GM15510 (cell line): ENCODE data around the gene ERCC6L2.

ENCODE experiments used
- POLR2A ChIP-seq: IDR thresholded peaks from 3 replicates; pipeline ENCODE4 v1.6.1; 2011; ENCODE audit warnings: borderline replicate concordance; ENCODE audit not compliant: insufficient read length; ENCODE audit errors: extremely low read depth

ERCC6L2 gene

DNA sequence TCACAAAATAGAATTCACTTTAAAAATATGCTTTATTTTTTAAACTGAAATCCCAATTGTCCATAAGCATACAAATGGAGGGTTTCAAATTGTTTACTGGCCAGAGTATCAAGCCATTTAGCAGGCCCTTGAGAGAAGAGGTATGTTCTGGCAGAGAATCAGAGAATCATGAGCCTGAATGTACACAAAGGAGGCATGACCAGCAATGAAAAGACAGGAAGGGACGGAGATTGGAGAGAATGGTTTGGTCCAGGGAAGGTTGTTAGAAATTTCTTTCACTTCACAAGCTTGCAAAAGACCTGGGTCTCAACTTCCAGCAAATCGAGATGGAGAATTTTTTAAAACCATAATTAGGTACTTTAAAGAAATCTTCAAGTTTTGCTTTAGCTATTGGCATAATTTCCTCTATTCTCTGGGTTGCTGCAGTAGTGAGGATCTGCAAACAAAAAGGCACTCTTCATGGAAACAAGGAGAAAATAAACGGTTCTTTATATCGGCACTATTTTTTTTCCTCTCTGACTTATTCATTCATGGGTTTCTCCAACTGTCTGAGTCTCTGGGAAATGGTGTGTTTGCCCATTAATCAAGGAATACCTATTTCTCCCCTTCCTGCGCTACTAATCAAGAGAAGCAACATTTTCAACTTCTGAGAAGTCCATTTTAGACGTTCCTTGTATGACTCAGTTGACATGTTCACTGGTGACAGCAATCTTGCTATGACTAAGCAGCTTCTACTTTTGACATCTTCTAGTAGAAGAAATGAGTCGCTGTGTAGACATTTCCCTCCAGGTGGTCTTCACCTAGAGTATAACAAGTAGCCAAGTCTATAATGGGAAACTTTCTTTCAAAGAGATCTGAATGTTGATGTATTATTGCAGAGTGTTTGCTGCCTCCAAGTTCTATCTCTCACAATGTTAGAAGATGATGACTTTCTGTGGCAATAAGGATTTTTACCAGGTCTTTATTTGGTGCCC is 23.1 kb upstream of the ERCC6L2 start:
- TF ChIP-seq POLR2A: no peak

GRCh38 chr9:95854386-95855020 is 21.0 kb upstream of the ERCC6L2 start:
- TF ChIP-seq POLR2A: no peak

- no peak for TF ChIP-seq POLR2A
These were observed 19.5 kb upstream of the ERCC6L2 start for GRCh38 chr9:95855961-95856360.

DNA sequence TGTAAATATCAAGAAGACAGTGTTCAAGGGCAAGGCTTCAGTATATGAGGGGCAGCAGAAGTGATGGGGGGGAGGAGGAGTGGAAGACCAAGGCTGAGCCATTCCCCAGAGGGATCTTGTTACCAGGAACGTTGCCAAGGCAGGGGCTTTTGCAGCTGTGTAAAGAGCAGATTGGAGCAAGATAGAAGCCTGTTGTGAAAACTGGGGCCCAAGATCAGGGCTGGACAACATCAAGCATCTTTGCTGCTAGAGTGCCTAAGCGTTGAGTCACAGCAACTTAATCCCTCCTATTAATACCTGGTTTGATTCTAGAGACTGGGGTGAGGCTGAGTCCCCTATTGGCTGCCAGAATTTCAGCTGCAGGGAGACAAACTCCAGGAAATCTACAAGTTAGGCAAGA is 18.4 kb upstream of the ERCC6L2 start:
- TF ChIP-seq POLR2A: no peak

- TF ChIP-seq POLR2A: no peak
These were observed 17.6 kb upstream of the ERCC6L2 start for GRCh38 chr9:95857896-95858295.

DNA sequence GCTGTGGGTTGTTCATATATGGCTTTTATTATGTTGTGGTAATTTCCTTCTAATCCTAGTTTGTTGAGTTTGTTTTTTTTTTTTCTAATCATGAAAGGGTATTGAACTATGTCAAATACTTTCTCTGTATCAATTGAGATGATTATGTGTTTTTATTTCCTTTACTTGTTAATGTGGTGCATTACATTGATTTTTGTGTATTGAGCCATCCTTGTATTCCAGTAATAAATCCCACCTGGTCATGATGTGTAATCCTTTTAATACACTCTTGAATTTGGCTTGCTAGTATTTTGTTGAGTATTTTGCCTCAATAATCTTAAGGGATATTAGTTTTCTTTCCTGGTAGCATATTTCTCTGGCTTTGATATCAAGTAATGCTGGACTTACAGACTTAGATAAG is 13.1 kb upstream of the ERCC6L2 start:
- no peak for TF ChIP-seq POLR2A

DNA sequence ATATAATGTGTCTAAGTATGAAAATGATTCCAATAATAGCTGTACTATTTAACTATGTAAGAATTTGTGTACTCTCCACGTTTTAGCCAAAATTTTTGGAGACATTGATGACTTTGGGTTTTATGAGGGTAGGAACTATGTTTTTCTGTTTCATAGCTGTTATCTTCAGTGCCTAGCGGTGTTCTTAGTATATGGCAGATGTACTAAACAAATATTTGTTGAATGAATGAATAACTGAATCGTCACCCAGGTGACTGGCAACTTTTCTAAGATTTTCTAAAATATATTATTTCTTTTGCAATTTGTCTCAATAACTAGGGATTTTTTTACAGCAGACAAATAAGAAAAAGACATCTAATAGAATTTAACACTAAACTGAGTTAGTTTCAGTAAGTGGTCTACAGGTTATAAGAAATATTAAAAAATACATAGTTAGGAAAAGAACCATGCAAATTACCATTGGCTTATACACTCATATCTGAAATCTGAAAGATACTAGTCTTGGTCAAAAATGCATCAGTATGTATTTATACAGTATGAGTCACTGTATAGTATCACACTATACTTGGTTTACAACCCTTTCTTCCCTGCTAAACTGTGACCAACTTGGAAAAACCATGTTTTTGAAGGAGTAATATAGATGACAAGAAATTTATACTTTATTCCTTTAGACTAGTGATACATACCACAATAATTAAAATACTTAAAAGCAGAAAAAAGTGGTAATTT is 10.5 kb upstream of the ERCC6L2 start:
- TF ChIP-seq POLR2A: no peak

- TF ChIP-seq POLR2A: no peak
These were observed 5.1 kb upstream of the ERCC6L2 start for GRCh38 chr9:95870352-95870751.

GRCh38 chr9:95870906-95871305 is 4.6 kb upstream of the ERCC6L2 start:
- TF ChIP-seq POLR2A: no peak

DNA sequence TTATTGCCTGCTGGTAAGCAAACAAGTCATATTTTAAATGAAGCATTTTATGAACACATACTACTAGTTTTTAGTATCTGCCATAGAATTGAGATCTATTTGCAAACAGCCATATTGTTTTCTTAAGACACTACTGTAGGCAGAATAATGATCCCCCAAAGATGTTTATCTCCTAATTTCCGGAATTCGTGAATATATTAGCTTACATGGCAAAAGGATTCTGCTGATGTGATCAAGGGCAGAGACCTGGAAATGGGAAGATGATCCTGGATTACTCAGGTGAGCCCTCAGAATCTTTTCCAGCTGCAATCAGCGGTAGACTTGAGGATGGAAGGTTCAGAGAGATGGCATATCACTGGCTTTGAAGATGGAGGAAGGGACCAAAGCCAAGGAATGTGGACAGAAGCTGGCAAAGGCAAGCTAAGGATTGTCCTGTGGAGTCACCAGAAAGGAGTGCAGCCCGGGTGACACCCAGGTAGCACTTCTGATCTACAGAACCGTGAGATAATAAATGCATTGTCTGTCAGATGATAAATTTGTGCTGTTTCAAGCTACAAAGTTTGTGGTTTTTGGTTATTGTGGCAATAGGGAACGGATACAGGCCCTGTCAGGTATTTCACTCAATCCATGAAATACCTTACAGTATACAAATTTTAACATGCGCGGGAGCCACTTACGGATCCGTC is 1.0 kb upstream of the ERCC6L2 start:
- no peak for TF ChIP-seq POLR2A

- TF ChIP-seq POLR2A: no peak
These were observed 544 bp upstream of the ERCC6L2 start for GRCh38 chr9:95874989-95875304.

GRCh38 chr9:95876138-95876444 is 600 bp downstream of the ERCC6L2 start:
- TF ChIP-seq POLR2A: no peak

DNA sequence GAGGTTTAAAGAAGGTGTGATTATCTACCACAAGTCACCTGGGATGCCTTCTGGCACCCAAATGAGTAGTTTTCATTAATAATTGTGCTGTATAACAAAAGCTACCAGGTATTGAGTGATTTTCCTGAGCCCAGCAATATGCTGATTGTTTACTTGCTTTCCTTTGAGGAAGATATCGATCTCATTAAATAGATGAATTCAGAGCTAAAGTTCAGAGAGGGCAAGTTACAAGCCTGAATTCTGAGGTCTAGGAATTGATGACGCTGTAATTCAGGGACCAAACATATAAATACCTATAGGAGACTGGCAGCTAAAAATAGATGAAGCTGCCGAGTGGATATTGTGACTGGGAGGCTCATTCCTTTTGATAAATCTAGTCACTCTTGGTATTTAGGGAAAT is 1.1 kb downstream of the ERCC6L2 start:
- no peak for TF ChIP-seq POLR2A

GRCh38 chr9:95877984-95878383 is 2.5 kb downstream of the ERCC6L2 start:
- TF ChIP-seq POLR2A: no peak

GRCh38 chr9:95879591-95879990 is 4.1 kb downstream of the ERCC6L2 start:
- TF ChIP-seq POLR2A: no peak
